ENCODE measurements around the gene ACTR3C. TPM values are rescaled to one million over a fixed set of nuclear protein-coding genes. Genes with fewer than 3 reads are reported as not detected.

Gene ACTR3C
- total RNA-seq, 1 experiment from 2014 or later = 4.5 TPM

- no peak overlapping the region for H3K4me3 ChIP-seq (ENCODE audit: low read depth, low read length, poor library complexity, severe bottlenecking)
- ChIA-PET POLR2A (ENCODE audit: low non-redundant PET) (no interaction called here), CTCF (no interaction called here)
- no TSS peak for BruUV-seq (replicated peaks)
- peaks cover 5% of the 10 kb centered on the region for H3K4me1 ChIP-seq (ENCODE audit: insufficient read depth, low read length, poor library complexity, severe bottlenecking)
- no peak overlapping the region for H3K27ac ChIP-seq (ENCODE audit: low read depth, low read length, poor library complexity, severe bottlenecking)
- DNase-seq (ENCODE audit: low spot score) = no peak
- TF ChIP-seq EZH2 (IDR thresholded peaks at IDR 0.05; ENCODE audit: borderline replicate concordance, low read depth, low read length, poor library complexity, severe bottlenecking) (no peak), CTCF (conservative IDR thresholded peaks at IDR 0.05; ENCODE audit: low read depth, low read length) (no peak)
- H3K9me3 ChIP-seq (ENCODE audit: low read depth, low read length, poor library complexity, severe bottlenecking) = no peaks in the 10 kb centered on the region
- intact Hi-C loops (cut with micrococcal nuclease; ENCODE audit: unreplicated experiment) = no loop called here
- peaks cover 9% of the 10 kb centered on the region for H3K36me3 ChIP-seq (ENCODE audit: insufficient read depth, low read length, poor library complexity, severe bottlenecking)
- no peaks in the 10 kb centered on the region for H3K27me3 ChIP-seq (replicated peaks; ENCODE audit: insufficient read depth, low read depth, low read length, poor library complexity)
These were observed 16.1 kb upstream of the ACTR3C start for GRCh38 chr7:150339409-150339809.

GRCh38 chr7:150338166-150338829, 15.0 kb upstream of the ACTR3C start:
- H3K4me1 ChIP-seq (ENCODE audit: insufficient read depth, low read length, poor library complexity, severe bottlenecking) = peaks cover 5% of the 10 kb centered on the region
- POLR2A ChIA-PET (ENCODE audit: low non-redundant PET) = no interaction called here
- CTCF ChIA-PET = no interaction called here

GRCh38 chr7:150337659-150338081, 14.3 kb upstream of the ACTR3C start:
- H3K27ac ChIP-seq (ENCODE audit: low read depth, low read length, poor library complexity, severe bottlenecking) = no peak overlapping the region
- no peak for DNase-seq (ENCODE audit: low spot score)
- intact Hi-C loops (cut with micrococcal nuclease; ENCODE audit: unreplicated experiment) = no loop called here
- no peak for TF ChIP-seq EZH2 (IDR thresholded peaks at IDR 0.05; ENCODE audit: borderline replicate concordance, low read depth, low read length, poor library complexity, severe bottlenecking)
- no peak for TF ChIP-seq CTCF (conservative IDR thresholded peaks at IDR 0.05; ENCODE audit: low read depth, low read length)
- H3K27me3 ChIP-seq (replicated peaks; ENCODE audit: insufficient read depth, low read depth, low read length, poor library complexity) = no peaks in the 10 kb centered on the region
- H3K9me3 ChIP-seq (ENCODE audit: low read depth, low read length, poor library complexity, severe bottlenecking) = no peaks in the 10 kb centered on the region
- H3K4me1 ChIP-seq (ENCODE audit: insufficient read depth, low read length, poor library complexity, severe bottlenecking) = peaks cover 5% of the 10 kb centered on the region
- ChIA-PET POLR2A (ENCODE audit: low non-redundant PET) (no interaction called here), CTCF (no interaction called here)
- no peak overlapping the region for H3K4me3 ChIP-seq (ENCODE audit: low read depth, low read length, poor library complexity, severe bottlenecking)
- no TSS peak for BruUV-seq (replicated peaks)
- H3K36me3 ChIP-seq (ENCODE audit: insufficient read depth, low read length, poor library complexity, severe bottlenecking) = peaks cover 9% of the 10 kb centered on the region

More at GRCh38 chr7:150338166-150338829, 15.0 kb upstream of the ACTR3C start:
- H3K4me3 ChIP-seq (ENCODE audit: low read depth, low read length, poor library complexity, severe bottlenecking) = no peak overlapping the region
- H3K27me3 ChIP-seq (replicated peaks; ENCODE audit: insufficient read depth, low read depth, low read length, poor library complexity) = no peaks in the 10 kb centered on the region
- TF ChIP-seq EZH2 (IDR thresholded peaks at IDR 0.05; ENCODE audit: borderline replicate concordance, low read depth, low read length, poor library complexity, severe bottlenecking) (no peak), CTCF (conservative IDR thresholded peaks at IDR 0.05; ENCODE audit: low read depth, low read length) (no peak)
- BruUV-seq (replicated peaks) = no TSS peak
- peaks cover 9% of the 10 kb centered on the region for H3K36me3 ChIP-seq (ENCODE audit: insufficient read depth, low read length, poor library complexity, severe bottlenecking)
- no peaks in the 10 kb centered on the region for H3K9me3 ChIP-seq (ENCODE audit: low read depth, low read length, poor library complexity, severe bottlenecking)
- intact Hi-C loops (cut with micrococcal nuclease; ENCODE audit: unreplicated experiment) = no loop called here
- DNase-seq (ENCODE audit: low spot score) = no peak
- no peak overlapping the region for H3K27ac ChIP-seq (ENCODE audit: low read depth, low read length, poor library complexity, severe bottlenecking)
